Brain microvascular endothelial cell (primary cell): ENCODE results near the gene CELF2.

Source experiments
- DNase-seq: peaks from one replicate; pipeline ENCODE4 v3.0.0-alpha.2; 2020
- H3K27ac ChIP-seq: fragments of 250-450 bp; sonication (Bioruptor Pico); 2 replicates; pipeline ENCODE4 v1.5.1; 2020; ENCODE audit warnings: mild to moderate bottlenecking, moderate library complexity
- H3K27me3 ChIP-seq: fragments of 250-450 bp; sonication (Bioruptor Pico); replicated peaks from 2 replicates; pipeline ENCODE4 v1.5.1; 2020; ENCODE audit warnings: mild to moderate bottlenecking
- H3K36me3 ChIP-seq: fragments of 250-450 bp; sonication (Bioruptor Pico); replicated peaks from 2 replicates; pipeline ENCODE4 v1.5.1; 2020; ENCODE audit warnings: mild to moderate bottlenecking
- H3K4me3 ChIP-seq: 2 replicates; pipeline ENCODE4 v1.5.1; 2011; ENCODE audit warnings: low read depth, mild to moderate bottlenecking, control low read depth, low read length, moderate library complexity
- CTCF ChIP-seq: IDR thresholded peaks from 2 replicates; pipeline ENCODE4 v1.5.1; 2011; ENCODE audit warnings: low read depth, mild to moderate bottlenecking, moderate library complexity, low read length, control low read depth, inconsistent platforms; ENCODE audit errors: missing control alignments
- in situ Hi-C: cut with HindIII; loops from 2 replicates; pipeline ENCODE4 v1.10.0; 2017; ENCODE audit warnings: low sequenced_read_pairs, low pct_ligation_motif_present

Gene CELF2

GRCh38 chr10:11294831-11295450 is 277.3 kb downstream of the CELF2 start:
- Histone ChIP-seq H3K27ac (no peak overlapping the region), H3K36me3 (no peaks in the 10 kb centered on the region), H3K4me3 (no peak overlapping the region), H3K27me3 (no peaks in the 10 kb centered on the region)
- in situ Hi-C loops = no loop called here
- no peak for DNase-seq
- no peak for TF ChIP-seq CTCF

- Histone ChIP-seq H3K4me3 (no peak overlapping the region), H3K27me3 (no peaks in the 10 kb centered on the region), H3K27ac (no peak overlapping the region), H3K36me3 (no peaks in the 10 kb centered on the region)
- in situ Hi-C loops = no loop called here
- TF ChIP-seq CTCF = no peak
- no peak for DNase-seq
These were observed 277.8 kb downstream of the CELF2 start for GRCh38 chr10:11295492-11295891.

- Histone ChIP-seq H3K36me3 (no peaks in the 10 kb centered on the region), H3K4me3 (no peak overlapping the region), H3K27ac (no peak overlapping the region), H3K27me3 (no peaks in the 10 kb centered on the region)
- TF ChIP-seq CTCF = no peak
- DNase-seq = no peak
- in situ Hi-C loops = no loop called here
These were observed 279.5 kb downstream of the CELF2 start for GRCh38 chr10:11297136-11297535.

GRCh38 chr10:11298116-11298515 is 280.4 kb downstream of the CELF2 start:
- Histone ChIP-seq H3K36me3 (no peaks in the 10 kb centered on the region), H3K27me3 (no peaks in the 10 kb centered on the region), H3K27ac (no peak overlapping the region), H3K4me3 (no peak overlapping the region)
- no peak for DNase-seq
- no peak for TF ChIP-seq CTCF
- in situ Hi-C loops = no loop called here

GRCh38 chr10:11299125-11299524 is 281.5 kb downstream of the CELF2 start:
- H3K36me3 ChIP-seq = no peaks in the 10 kb centered on the region

More at GRCh38 chr10:11299125-11299524, 281.5 kb downstream of the CELF2 start:
- Histone ChIP-seq H3K27me3 (no peaks in the 10 kb centered on the region), H3K4me3 (no peak overlapping the region), H3K27ac (no peak overlapping the region)
- no peak for DNase-seq
- no peak for TF ChIP-seq CTCF
- in situ Hi-C loops = no loop called here
